ENCODE measurements around the gene CD84.
"Not testable (repeated sequence)": the region's sequence is repeated elsewhere in the genome, so short reads cannot be mapped to it uniquely, and the experiment has no call there.

The CD84 gene, protein sequence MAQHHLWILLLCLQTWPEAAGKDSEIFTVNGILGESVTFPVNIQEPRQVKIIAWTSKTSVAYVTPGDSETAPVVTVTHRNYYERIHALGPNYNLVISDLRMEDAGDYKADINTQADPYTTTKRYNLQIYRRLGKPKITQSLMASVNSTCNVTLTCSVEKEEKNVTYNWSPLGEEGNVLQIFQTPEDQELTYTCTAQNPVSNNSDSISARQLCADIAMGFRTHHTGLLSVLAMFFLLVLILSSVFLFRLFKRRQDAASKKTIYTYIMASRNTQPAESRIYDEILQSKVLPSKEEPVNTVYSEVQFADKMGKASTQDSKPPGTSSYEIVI

DNA sequence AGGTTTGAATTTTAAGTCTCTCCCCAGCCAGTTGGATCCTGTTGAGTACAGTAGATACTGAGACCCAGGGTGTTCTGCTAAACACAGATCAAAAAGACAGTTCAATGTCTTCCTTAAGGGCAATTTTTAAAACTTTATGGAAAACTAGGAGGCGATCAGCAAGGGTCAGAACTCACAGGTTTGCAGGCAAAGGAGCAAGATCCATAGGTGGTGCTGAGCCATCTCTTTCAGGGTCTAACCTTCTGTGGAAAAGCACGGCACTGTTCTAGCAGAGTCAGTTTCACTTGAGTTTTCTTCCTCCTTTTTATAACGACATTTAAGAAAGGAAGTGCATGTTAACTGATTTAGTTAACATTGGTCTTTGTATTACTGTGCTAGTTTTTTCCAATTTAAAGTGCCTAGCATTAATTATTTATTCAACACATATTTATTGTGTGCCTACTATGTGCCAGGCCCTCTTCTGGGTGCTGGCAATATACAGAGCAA lies at the start of gene CD84:
Gene CD84, minus strand, starts transcription at position 281 of the 486 bp plus-strand sequence. Its CDS starts 59 bp downstream, at position 222.
- no peak for DNase-seq

DNA sequence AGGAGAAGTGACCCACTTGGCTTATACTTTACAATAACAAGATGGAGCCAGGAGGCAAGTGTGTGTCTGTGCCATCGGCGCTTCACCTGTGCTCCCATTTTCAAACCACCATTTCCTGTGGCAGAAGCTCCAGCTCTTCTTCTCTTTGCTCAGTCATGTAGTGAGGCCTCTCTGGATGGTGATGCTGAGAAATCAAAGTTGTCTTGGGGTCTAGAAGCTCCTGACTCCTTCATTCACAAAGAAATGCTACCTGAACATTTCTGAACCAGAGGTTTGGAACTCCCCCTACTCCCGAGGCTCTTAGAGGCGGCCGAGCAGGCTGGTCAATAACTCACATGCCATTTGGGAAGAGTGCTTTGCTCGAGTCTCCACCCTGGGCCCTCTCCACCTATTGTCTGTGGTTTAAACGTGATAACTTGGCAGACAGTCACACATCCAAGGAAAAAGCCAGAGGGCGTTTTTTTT lies 49.5 kb upstream of the CD84 start:
- no peak for DNase-seq

DNA sequence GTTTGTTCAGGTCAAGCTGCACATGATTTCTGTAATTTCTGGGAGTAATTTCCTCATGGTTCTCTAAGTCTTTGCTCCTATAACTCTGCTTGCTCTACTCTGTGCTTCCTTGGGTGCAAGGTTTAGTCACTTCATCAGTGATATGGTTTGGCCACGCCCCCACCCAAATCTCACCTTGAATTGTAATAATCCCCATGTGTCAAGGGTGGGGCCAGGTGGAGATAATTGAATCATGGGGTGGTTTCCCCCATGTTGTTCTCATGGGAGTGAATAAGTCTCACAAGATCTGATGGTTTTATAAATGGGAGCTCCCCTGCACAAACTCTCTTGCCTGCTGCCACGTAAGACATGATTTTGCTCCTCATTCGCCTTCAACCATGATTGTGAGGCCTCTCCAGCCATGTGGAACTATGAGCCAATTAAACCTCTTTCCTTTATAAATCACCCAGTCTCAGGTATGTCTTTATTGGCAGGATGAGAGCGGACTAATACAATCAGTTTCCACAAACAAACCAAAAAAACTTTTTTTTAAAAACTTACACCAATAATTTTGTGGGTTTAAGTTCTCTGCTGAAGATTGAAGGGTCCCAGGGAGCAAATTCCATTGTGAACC lies 48.5 kb upstream of the CD84 start:
- DNase-seq = not testable (repeated sequence)

DNA sequence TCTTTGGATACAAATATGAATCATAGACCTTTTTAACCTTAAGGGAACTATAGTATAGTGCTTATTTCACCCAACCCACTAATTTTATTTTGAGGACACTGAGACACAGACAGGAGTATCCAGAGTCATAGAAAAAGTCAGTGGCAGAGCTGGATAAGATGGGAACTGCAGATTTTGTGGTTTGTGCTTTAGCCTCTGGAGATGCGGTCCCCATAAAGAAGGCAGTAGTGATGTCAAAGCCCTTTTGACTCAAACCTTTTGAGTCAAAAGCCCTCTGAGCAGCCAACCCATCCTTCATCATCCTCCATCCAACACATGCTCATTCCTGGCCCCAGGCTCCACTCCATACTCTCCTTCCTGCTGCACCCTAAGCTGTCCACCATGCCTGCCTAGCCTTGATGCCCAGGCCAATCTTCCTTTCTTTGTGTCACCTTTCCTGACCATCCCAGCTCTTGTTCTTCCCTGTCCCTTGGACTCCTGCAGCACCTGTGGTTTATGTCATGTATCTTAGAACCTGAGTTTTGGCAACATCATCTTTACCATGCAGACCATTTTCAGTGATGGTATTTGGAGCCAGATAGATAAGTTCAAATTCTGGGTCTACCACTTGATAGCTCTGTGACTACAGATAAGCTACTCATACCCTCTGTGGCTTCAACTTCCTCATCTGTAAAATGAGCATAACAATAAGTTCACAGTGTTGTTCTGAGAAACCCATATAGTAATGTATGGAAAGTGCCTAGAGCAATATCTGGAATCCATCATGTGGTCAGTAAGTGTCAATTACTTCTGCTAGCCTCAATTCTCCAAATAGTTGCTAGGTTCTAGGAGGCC lies 47.4 kb upstream of the CD84 start:
- DNase-seq = no peak

DNA sequence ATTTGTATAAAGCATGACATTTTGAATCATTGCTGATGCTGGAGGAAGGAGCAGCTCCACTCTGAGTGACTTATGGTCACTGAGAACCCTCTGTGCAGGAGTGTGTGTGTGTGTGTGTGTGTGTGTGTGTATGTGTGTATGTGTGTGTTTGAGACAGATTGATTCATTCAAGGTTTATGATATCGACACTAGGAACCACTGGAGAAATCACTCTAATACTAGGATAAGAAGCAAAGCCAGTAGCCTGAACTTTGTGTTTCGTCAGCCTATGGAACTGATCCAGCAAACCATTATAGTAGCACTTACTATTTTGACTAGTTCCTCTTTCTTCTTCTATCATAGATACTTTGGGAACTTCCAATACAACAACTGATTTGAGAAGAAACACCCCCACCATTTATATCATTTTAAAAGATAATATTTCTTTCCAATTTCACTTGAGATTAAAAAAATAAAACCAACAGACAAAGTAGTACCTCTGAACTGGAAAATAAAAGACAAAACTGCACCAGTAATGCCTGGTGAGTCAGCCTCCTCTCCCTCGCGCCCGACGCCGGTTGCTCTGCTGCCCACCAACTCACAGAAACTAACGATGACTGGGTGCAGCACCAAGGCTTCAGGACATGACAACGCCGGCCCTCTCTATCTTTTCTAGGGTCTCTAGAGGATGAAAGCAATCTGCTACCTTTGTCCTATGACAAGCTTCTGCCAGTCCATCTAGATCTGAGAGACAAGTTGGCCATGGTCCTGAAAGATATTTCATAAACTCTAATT lies 46.6 kb upstream of the CD84 start:
- DNase-seq = no peak

DNA sequence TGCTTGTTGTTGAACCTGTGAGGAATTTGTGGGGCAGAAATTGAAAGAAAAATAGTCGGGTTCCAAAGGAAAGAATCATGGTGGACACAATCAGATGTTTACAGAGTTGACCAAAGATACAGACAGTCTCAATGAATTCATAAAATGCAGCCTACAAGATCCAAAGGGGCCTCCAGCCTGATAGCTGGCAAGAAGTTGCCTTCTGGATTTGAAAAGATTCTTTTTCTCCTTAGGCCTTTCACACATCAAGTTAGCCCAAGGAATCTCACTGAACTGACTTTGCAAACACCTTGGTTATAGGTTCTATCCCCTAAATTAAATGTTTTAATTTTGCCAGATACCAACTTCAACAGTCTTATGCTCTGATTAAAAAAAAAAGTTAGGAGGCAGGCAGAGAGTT lies 46.0 kb upstream of the CD84 start:
- DNase-seq = no peak

DNA sequence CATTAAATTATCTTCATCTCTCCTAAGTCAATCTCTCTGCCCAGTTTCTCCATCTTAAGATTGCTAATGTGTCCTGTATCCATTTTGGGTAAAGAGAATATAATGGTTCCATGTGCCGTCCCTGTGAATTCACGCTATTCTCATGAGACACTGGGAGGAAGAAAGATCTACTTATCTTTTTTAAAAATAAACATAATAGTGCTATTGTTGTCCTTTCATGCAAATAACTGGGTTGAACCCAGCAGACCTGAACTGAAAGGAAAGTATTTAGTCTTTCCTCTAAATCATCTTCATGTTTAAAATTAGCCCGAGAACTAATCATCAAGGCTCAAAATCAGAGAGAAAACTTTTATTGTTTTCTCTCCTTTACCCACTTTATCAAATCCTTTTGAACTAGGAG lies 45.2 kb upstream of the CD84 start:
- DNase-seq = no peak

DNA sequence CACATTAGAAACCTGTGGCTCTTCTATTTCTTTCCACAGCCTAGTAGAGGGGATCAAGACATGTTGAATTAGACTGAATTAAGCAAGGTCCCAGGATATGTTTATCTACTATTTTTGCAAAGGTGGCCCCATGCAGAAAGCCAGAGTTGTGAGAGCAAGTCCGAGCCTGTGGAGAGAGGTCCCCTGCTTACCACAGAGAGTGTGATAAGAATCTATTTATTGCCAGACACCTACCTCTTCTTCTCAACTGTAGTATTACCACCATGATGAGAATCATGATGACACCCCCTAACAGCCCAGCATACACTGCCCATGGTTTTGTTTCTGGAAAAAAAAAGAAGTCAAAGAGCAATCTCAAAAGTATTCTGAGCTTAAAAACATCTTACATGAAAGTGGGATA lies 44.6 kb upstream of the CD84 start:
- DNase-seq = no peak

DNA sequence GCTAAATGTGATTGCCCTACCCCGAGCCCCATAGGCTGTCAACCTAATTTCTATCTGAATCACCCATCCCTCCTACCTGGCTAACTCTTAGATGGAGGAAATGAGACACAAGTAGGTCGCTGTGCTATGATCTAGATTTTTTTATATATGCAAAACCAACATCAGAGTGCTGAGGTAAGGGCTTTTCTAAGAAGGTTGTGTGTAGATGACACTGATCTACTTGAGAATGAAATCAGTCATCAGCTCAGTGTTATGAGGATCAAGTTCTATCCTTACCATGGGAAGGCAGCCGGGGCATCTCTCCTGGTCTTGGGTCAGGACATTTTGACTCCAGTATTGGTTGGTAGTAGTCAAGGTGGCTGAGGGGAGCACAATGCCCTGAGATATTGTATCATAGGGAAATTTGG lies 43.9 kb upstream of the CD84 start:
- DNase-seq = no peak

DNA sequence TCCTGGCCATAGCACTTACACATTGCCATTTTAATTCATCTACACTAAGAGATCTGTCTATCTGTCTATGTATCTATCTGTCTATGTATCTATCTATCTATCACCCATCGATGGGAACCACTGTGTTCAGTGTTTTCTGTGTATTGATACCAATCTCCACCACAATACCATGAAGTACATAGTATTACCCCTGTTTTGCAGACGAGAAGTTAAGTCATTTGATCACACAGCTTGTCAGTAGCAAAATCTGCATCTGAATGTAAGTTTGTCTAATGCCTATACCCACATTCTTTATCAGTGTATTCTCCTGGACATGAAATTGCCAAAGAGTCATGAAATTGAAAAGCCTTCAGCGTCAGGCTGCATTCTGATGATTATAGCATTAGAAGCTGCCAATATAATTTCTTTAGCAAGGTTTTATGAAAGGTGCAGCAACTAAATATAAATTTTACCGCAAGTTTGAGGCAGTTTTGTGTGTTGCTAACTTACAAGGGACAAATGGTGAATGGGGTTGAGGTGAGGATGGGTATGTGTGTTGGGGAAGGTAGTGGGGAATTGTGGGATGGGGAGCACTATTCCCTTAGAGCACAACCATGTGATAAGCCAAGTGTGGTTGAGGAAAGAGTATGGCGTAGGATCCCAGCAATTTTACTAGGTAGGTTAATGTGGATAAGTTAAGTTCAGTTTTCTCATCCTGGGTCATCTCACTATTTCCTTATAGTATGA lies 43.4 kb upstream of the CD84 start:
- DNase-seq = no peak

DNA sequence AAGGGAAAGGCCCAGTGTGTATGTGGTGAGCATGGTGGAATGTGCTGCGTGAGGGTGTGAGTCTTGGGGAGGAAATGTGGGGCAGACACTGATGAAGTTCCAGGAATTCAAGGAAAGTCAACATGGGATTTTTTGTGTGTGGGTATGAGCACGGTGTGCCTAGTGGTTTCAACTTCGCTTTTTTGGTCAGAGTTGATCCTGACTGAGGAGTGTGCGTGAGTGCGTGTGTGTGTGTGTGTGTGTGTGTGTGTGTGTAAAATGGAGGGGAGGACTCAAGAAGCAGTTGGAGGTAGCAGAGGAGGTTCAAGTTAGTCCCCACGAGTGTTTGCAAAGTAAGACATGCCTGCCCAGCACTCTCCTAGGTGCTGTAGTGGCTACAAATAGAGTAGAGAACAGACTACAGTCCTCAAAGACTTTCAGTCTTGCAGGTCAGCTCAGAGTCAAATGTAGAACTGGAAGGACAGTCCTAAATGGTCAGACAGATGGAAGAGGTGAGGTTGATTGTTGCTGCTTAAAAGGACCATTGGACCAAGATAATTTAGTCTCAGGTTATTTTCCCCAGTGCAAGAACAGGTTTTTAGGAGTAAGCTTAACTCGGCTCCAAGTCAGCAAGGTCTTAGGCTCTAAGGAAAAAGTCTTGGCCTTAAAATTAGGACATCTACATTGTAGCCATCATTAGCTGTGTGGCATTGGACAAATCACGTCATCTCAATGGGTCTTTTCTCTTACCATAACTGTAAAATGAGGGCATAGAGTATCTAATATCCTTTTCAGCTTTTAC lies 42.5 kb upstream of the CD84 start:
- DNase-seq = no peak

DNA sequence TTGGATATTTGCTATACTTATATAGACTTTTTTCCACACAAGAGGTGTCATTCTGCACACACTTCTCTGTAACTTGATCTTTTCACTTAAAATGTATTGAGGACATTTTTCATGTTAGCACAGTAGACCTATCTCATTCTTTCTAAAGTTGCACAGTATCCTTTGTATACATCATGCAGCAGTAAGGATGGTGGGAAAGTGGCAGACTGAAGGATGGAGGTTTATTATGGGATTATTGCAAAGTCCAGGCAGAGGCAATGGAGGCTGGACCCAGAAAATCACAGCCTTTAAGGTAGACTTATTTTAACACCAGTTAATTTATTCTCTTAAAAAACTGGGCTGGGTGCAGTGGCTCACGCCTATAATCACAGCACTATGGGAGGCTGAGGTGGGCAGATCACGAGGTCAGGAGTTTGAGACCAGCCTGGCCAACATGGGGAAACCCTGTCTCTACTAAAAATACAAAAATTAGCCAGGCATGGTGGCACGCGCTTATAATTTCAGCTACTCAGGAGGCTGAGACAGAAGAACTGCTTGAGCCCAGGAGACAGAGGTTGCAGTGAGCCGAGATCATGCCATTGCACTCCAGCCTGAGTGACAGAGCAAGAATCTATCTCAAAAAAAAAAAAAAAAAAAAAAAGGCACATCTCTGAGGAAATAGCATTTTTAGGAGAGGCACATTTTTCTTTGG lies 41.8 kb upstream of the CD84 start:
- DNase-seq = no peak

DNA sequence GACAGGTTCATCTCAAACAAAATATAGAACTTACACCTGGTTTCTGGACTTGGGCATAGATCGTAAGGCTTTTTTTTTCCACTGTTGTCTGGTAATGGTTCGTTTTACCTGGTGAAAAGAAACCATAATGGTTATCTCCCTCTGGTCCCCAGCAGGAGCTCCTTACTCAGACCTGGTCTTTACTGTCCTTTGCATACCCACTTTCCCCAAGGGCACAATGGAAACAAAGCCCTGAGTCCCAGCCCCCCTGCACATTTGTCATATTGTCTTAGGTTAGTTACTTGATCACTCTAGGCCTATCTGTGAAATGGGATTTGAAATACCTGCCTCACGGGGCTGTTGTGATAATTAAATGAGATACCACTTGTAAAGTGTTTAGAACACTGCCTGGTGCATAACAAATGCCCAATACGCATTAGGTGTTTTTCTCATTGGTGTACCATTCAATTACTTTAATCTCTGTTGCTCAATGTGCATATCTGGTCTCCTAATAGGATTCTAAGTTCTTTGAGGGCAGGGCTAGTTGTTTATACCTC lies 40.5 kb upstream of the CD84 start:
- no peak for DNase-seq

DNA sequence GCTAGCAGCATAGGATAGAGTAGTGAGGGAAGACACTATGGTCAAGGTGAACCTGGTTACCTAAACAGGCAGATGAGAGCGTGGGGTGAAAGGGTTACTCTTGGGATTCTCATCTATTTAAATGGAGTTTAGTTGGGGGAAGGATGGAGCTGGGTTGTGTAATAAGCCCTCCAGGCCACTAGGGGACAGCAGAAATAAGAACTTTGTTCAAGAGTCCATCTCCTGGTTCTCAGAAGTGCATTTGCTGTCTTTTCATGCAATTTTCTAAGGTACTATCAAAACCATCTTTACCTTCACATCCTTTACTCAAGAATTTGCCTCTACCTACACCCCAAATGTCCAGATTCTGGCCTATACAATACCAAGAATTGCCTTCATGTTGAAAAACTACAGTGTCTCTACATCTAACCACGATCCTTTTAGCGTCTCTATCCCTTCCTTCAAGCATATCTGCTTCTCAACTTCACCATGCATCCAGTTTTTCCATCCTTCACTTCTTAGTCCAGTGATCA lies 39.5 kb upstream of the CD84 start:
- no peak for DNase-seq

DNA sequence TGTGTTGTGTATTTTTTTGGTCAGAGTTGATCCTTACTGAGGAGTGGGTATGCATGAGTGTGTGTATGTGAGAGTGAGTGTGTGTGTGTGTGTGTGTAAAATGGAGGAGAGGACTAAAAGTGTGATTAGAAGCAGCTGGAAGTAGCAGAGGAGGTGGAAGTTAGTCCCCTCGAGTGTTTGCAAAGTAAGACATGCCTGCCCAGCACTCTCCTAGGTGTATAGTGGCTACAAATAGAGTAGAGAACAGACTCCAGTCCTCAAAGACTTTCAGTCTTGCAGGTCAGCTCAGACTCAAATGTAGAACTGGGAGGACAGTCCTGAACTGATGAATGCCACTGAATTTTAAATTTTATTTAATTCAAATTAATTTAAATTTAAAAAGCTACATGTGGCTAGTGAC lies 39.0 kb upstream of the CD84 start:
- DNase-seq = no peak

DNA sequence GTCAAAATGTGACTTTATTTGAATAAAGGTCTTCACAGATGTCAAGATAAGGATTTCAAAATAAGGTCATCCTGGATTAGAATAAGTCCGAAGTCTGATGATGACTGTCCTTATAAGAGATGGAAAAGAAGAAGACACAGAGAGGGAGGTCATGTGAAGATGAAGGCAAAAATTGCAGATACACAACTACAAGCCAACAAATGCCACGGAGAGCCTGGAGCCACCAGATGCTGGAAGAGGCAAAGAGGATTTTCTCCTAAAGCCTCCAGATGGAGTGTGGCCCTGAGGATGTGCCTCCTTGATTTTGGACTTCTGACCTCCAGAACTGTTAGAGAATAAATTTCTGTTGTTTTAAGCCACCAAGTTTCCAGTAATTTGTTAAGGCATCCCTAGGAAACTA lies 36.4 kb upstream of the CD84 start:
- no peak for DNase-seq

DNA sequence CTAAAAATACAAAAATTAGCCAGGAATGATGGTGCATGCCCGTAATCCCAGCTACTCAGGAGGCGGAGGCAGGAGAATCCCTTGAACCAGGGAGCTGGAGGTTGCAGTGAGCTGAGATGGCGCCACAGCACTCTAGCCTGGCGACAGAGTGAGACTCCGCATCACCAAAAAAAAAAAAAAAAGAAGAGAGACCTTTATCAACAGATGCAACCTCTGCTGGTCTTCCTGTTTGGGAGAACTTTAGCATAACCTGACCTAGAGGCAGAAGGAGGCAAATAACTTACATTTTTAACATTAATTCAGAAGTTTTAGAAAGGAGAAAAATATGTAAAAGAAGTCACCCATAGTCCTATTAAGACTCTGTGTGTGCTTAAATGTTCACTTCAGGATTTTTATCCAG lies 35.1 kb upstream of the CD84 start:
- DNase-seq = no peak

DNA sequence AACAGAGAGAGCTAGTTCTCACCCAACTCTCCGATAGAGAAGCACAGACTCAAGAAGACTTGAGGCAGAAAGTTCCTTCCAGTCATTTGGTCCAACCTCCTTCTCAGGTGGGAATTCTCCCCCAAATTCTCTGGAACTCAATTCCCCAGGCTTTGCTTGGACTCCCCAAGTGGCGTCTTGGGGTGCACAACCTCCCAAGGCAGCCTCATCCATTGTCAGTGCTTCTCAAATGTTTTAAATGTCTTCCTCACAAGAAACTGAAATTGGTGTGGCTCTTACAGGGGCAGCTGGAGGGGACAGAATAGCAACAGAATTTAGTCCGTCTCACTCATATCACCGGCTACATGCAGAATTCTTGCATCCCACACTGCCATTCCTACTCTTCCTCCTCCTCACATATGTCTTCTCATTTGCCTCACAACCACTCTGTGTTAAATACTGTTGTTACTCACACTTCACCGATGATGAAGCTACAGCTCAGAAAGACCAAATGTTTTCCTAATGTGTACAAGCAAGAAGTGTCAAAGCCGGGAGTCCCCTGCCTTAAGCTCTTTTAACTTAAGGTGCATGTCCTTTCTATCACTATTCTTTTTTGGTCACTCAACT lies 33.4 kb upstream of the CD84 start:
- no peak for DNase-seq

DNA sequence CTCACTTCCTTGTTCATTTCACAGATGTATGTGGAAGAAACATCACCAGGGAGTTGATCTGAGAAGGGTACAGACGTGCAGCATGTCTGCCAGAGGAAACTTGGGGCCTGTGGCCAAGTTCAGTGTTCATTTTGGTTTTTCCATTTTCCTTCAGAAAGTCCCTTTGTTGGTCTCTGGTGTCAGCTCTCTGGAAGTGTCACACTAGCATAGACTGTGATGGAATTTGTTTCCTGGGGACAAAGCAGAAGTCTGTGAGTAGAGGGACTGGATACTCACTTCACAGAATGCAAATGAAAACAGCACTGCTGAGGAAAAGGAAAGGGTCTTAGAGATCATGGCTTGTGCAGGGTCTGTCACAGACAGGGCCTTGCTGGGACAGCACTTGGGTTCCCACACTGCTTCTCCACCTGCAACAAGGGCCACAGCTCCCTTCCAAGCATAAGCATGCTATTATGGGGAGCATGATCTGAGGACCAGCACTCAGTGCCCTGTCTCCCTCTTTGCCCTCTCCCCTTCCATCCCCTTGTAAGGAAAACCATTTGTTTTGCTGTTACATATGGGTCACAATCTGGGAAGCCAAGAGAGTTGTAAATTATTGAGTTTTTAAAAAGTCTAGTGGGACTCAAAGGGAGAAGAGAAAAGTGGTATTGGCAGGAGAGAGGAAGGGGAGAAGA lies 31.4 kb upstream of the CD84 start:
- no peak for DNase-seq

Data from kidney glomerular epithelial cell (primary cell).